Endothelial cell of umbilical vein (primary cell): Measurements from ENCODE around the gene CACNA1F. TPM values are rescaled to one million over a fixed set of nuclear protein-coding genes. Genes with fewer than 3 reads are reported as not detected.

ENCODE experiments used
- BruUV-seq: library from RNA; stranded (reverse); fragments of 400-500 nt; replicated peaks from 2 replicates; lab custom pipeline; 2021; lab: Mats Ljungman, UMichigan
- CTCF ChIA-PET: fragments of 300-600, 350-600 bp; sonication (Branson Sonifier 250); formaldehyde crosslinking; loops from one replicate; lab custom pipeline; 2021; ENCODE audit warnings: antibody characterized with exemption, inconsistent platforms; lab: Charles Lee
- POLR2A ChIA-PET: fragments of 300-600, 350-600 bp; sonication (Branson Sonifier 250); formaldehyde crosslinking; loops from one replicate; lab custom pipeline; 2021; ENCODE audit warnings: antibody characterized with exemption, inconsistent platforms; lab: Charles Lee
- DNase-seq: peaks from one replicate; pipeline ENCODE4 v3.0.0-alpha.2; 2011; ENCODE audit warnings: low read depth, low spot score
- FAIRE-seq: peaks from 2 replicates; lab custom pipeline; 2011; peaks lifted over from hg19 to GRCh38; lab: Jason Lieb, UNC
- H2AFZ ChIP-seq: 2 replicates; pipeline ENCODE4 v1.6.0; 2012; ENCODE audit warnings: low read depth, low read length, control low read depth, inconsistent platforms
- H3K27ac ChIP-seq: 2 replicates; pipeline ENCODE4 v1.5.1; 2011; ENCODE audit warnings: low read depth, mild to moderate bottlenecking, control low read depth, low read length, moderate library complexity; ENCODE audit not compliant: insufficient read depth
- H3K27me3 ChIP-seq, 2 experiments: 2 replicates each; pipeline versions ENCODE4 v1.6.0 to v1.6.1; 2011; ENCODE audit warnings: low read length in 2 of 2, mixed read lengths in 1 of 2; ENCODE audit not compliant: control insufficient read depth in 2 of 2, insufficient read depth in 2 of 2
- H3K36me3 ChIP-seq, 2 experiments: 2 replicates in 1 of 2; 3 replicates in 1 of 2; pipeline ENCODE4 v1.5.1; 2011; ENCODE audit warnings: low read length in 2 of 2, mild to moderate bottlenecking in 1 of 2, moderate library complexity in 1 of 2; ENCODE audit not compliant: control insufficient read depth in 2 of 2, insufficient read depth in 2 of 2; ENCODE audit errors: extremely low read depth in 1 of 2
- H3K4me1 ChIP-seq: 3 replicates; pipeline ENCODE4 v1.5.1; 2011; ENCODE audit warnings: mild to moderate bottlenecking, low read length; ENCODE audit not compliant: control insufficient read depth, insufficient read depth; ENCODE audit errors: extremely low read depth
- H3K4me2 ChIP-seq: 2 replicates; pipeline ENCODE4 v1.6.1; 2011; ENCODE audit warnings: low read length, control low read depth, mixed read lengths; ENCODE audit not compliant: insufficient read depth
- H3K4me3 ChIP-seq, 3 experiments: fragments of 200-600 bp in 1 of 3; sonication (generic), shearing (Covaris generic) in 1 of 3; replicated peaks in 1 of 3; 2 replicates each; pipeline ENCODE4 v1.5.1; 2011 to 2016; ENCODE audit warnings: control low read depth in 3 of 3, low read length in 3 of 3, mild to moderate bottlenecking in 2 of 3, inconsistent platforms in 1 of 3, low read depth in 1 of 3, moderate library complexity in 1 of 3; ENCODE audit not compliant: insufficient read depth in 1 of 3
- H3K79me2 ChIP-seq: 2 replicates; pipeline ENCODE4 v1.6.0; 2012; ENCODE audit warnings: low read length, inconsistent platforms; ENCODE audit not compliant: control insufficient read depth, insufficient read depth
- H3K9ac ChIP-seq: replicated peaks from 2 replicates; pipeline ENCODE3; 2011; ENCODE audit warnings: low read length, control low read depth; ENCODE audit not compliant: insufficient read depth; ENCODE audit errors: extremely low read depth
- H3K9me1 ChIP-seq: replicated peaks from 3 replicates; pipeline ENCODE4 v1.6.0; 2011; ENCODE audit warnings: mild to moderate bottlenecking, low read length; ENCODE audit not compliant: control insufficient read depth, insufficient read depth; ENCODE audit errors: extremely low read depth
- H3K9me3 ChIP-seq: replicated peaks from 2 replicates; pipeline ENCODE4 v1.5.1; 2012; ENCODE audit warnings: low read length, inconsistent platforms; ENCODE audit not compliant: control insufficient read depth, insufficient read depth
- H4K20me1 ChIP-seq: replicated peaks from 2 replicates; pipeline ENCODE3; 2011; ENCODE audit warnings: mild to moderate bottlenecking, low read length; ENCODE audit not compliant: control insufficient read depth, insufficient read depth; ENCODE audit errors: extremely low read depth
- EZH2 ChIP-seq: IDR thresholded peaks from 2 replicates; pipeline ENCODE4 v1.6.1; 2012; ENCODE audit warnings: borderline replicate concordance, low read depth, mild to moderate bottlenecking, moderate library complexity, low read length, inconsistent platforms; ENCODE audit not compliant: severe bottlenecking
- FOS ChIP-seq: IDR thresholded peaks from 2 replicates; pipeline ENCODE4 v1.6.1; 2011; ENCODE audit warnings: mild to moderate bottlenecking, low read length, moderate library complexity, borderline replicate concordance; ENCODE audit not compliant: insufficient read depth
- GATA2 ChIP-seq: IDR thresholded peaks from 2 replicates; pipeline ENCODE4 v1.7.0; 2011; ENCODE audit warnings: low read depth, mild to moderate bottlenecking, moderate library complexity, mixed read lengths, low read length; ENCODE audit not compliant: insufficient read length, insufficient read depth
- JUN ChIP-seq: IDR thresholded peaks from 2 replicates; pipeline ENCODE4 v1.6.1; 2011; ENCODE audit warnings: borderline replicate concordance, low read depth; ENCODE audit not compliant: insufficient read length, insufficient read depth
- MYC ChIP-seq: IDR thresholded peaks from one replicate; pipeline ENCODE4 v1.6.1; 2011; ENCODE audit warnings: mild to moderate bottlenecking, low read depth, low read length
- POLR2A ChIP-seq: IDR thresholded peaks from 2 replicates; pipeline ENCODE4 v1.6.1; 2012; ENCODE audit warnings: low read depth, mild to moderate bottlenecking, control low read depth, low read length
- POLR2AphosphoS5 ChIP-seq: IDR thresholded peaks from 2 replicates; pipeline ENCODE4 v1.6.1; 2012; ENCODE audit warnings: low read depth, mild to moderate bottlenecking, control low read depth, low read length, moderate library complexity; ENCODE audit not compliant: insufficient read depth
- dilution Hi-C: fragments of 300-500 bp; cut with MboI; formaldehyde crosslinking; loops from one replicate; pipeline ENCODE4 v1.15.0; 2019; ENCODE audit warnings: low sequenced_read_pairs; ENCODE audit not compliant: extremely low pct_ligation_motif_present
- intact Hi-C: fragments of 100-400 bp; cut with micrococcal nuclease; formaldehyde crosslinking; loops from one replicate; pipeline ENCODE4 v1.10.0; 2022
- polyA plus RNA-seq, 4 experiments: library from polyadenylated mRNA; depleted of rRNA in 3 of 4; stranded (reverse) in 3 of 4; unstranded in 1 of 4; fragments of >200 nt; gene quantifications; 2 replicates each; pipeline versions ENCODE4 v1.2.1 to v1.2.3, GENCODE V29; 2011 to 2012; ENCODE audit warnings: missing spikeins in 1 of 4
- total RNA-seq: library from RNA; stranded (reverse); gene quantifications from 2 replicates; pipeline ENCODE4 v1.2.3, GENCODE V29; 2021
- TF ChIP-seq, protein P1 (sequence below), 2 donors: IDR thresholded peaks; 1 replicate in 1 of 2; 2 replicates in 1 of 2; pipeline ENCODE4 v1.5.1; 2011; ENCODE audit warnings: low read length in 2 of 2, mild to moderate bottlenecking in 2 of 2, moderate library complexity in 2 of 2, control low read depth in 1 of 2, inconsistent platforms in 1 of 2, low read depth in 1 of 2; ENCODE audit not compliant: insufficient read depth in 1 of 2; ENCODE audit errors: extremely low read depth in 1 of 2
- TF ChIP-seq, protein P2 (sequence below): IDR thresholded peaks from 2 replicates; pipeline ENCODE4 v1.6.1; 2011; ENCODE audit not compliant: insufficient read depth, insufficient read length

CACNA1F gene
- total and polyA plus RNA-seq, 2 donors (not counting 3 experiments of a cell fraction or from before 2014, with no cell fraction given): not detected

DNA sequence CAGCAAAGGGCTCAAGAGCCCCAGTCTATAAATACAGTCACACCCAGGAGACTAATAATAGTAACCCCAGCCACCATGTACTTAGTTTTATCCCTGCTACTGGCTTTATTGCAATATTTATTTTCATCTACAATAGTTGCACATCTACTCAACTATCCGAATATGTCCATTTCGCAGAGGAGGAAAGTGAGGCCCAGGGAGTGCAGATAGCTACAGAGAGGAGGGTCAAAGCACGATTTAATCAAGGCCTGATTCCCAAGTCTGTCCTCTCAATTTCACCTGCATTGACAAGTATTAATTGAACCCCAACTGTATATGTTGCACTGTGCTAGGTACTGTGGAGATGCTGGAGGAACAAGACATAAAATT, 65.4 kb downstream of the CACNA1F start:
- FAIRE-seq: no peak

More for the DNA sequence above, 65.4 kb downstream of the CACNA1F start:
- peaks cover 23% of the 10 kb centered on the region for H3K4me1 ChIP-seq
- H3K4me2 ChIP-seq: peak overlapping the region; percentile 43
- H3K9ac ChIP-seq: peak overlapping the region; percentile 72
- peak overlapping the region; percentile 89 for H3K27ac ChIP-seq
- ChIA-PET POLR2A (interaction anchor here (1.9 kb wide), 1 partner anchor 23 kb away, joined by 7 read pairs; no protein-coding TSS in a partner anchor), CTCF (interaction anchor here (1.0 to 3.6 kb wide), 2 partner anchors 9 to 12 kb away, joined by 3 to 16 read pairs; no protein-coding TSS in a partner anchor)
- H3K36me3 ChIP-seq: no peaks in the 10 kb centered on the region
- H2AFZ ChIP-seq: no peak overlapping the region
- TSS peak; percentile 10 for BruUV-seq
- H3K79me2 ChIP-seq: peaks cover 8% of the 10 kb centered on the region
- TF ChIP-seq, protein P1, sequence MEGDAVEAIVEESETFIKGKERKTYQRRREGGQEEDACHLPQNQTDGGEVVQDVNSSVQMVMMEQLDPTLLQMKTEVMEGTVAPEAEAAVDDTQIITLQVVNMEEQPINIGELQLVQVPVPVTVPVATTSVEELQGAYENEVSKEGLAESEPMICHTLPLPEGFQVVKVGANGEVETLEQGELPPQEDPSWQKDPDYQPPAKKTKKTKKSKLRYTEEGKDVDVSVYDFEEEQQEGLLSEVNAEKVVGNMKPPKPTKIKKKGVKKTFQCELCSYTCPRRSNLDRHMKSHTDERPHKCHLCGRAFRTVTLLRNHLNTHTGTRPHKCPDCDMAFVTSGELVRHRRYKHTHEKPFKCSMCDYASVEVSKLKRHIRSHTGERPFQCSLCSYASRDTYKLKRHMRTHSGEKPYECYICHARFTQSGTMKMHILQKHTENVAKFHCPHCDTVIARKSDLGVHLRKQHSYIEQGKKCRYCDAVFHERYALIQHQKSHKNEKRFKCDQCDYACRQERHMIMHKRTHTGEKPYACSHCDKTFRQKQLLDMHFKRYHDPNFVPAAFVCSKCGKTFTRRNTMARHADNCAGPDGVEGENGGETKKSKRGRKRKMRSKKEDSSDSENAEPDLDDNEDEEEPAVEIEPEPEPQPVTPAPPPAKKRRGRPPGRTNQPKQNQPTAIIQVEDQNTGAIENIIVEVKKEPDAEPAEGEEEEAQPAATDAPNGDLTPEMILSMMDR (IDR thresholded peaks at IDR 0.05; ENCODE audit: extremely low read depth in 1 of 2, insufficient read depth in 1 of 2, low read depth in 1 of 2, low read length in 2 of 2): no peak
- no peak for TF ChIP-seq JUN
- no peak for TF ChIP-seq FOS
- no peak for TF ChIP-seq MYC
- TF ChIP-seq, protein P2, sequence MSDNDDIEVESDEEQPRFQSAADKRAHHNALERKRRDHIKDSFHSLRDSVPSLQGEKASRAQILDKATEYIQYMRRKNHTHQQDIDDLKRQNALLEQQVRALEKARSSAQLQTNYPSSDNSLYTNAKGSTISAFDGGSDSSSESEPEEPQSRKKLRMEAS: no peak
- TF ChIP-seq POLR2A: no peak
- no peak for TF ChIP-seq GATA2
- TF ChIP-seq POLR2AphosphoS5: no peak
- no peak for TF ChIP-seq EZH2
- H3K9me1 ChIP-seq: no peaks in the 10 kb centered on the region
- no peaks in the 10 kb centered on the region for H4K20me1 ChIP-seq
- dilution Hi-C loops (no loop called here), intact Hi-C loops (loop anchor here (1.0 to 2.0 kb wide), 2 partner anchors 24 to 89 kb away; partner anchors contain the start of gene WDR45)
- peak overlapping the region in 1 of 3 experiments; percentile 40 for H3K4me3 ChIP-seq
- no peak for DNase-seq
- no peaks in the 10 kb centered on the region for H3K9me3 ChIP-seq
- no peaks in the 10 kb centered on the region for H3K27me3 ChIP-seq
